Measurements from ENCODE around the gene ARHGEF40.

GRCh38 chr14:21043387-21043973 lies 26.6 kb upstream of the ARHGEF40 start:
- TF ChIP-seq EZH2 (IDR thresholded peaks at IDR 0.05; ENCODE audit: low read length), result no peak
- no peak for TF ChIP-seq CTCF (optimal IDR thresholded peaks at IDR 0.05 in 1 of 3, IDR thresholded peaks at IDR 0.05 in 1 of 3, conservative IDR thresholded peaks at IDR 0.05 in 1 of 3; ENCODE audit: extremely low read depth in 1 of 3, insufficient read depth in 2 of 3, low read length in 3 of 3)
